ENCODE measurements around the gene ENPP3. TPM values are rescaled to one million over a fixed set of nuclear protein-coding genes. Genes with fewer than 3 reads are reported as not detected.
"Not testable (repeated sequence)": the region's sequence is repeated elsewhere in the genome, so short reads cannot be mapped to it uniquely, and the experiment has no call there.

Gene ENPP3
- polyA plus RNA-seq, 1 donor: 43.7 TPM

- Histone ChIP-seq H3K27ac (ENCODE audit: low read length) (no peak overlapping the region), H3K4me1 (ENCODE audit: control insufficient read depth, insufficient read depth, low read length) (no peaks in the 10 kb centered on the region), H3K36me3 (ENCODE audit: control insufficient read depth, insufficient read depth, low read length) (no peaks in the 10 kb centered on the region), H3K27me3 (ENCODE audit: control insufficient read depth, insufficient read depth, low read length) (no peaks in the 10 kb centered on the region), H3K4me3 (ENCODE audit: low read length) (no peak overlapping the region), H3K9me3 (ENCODE audit: control insufficient read depth, low read depth, low read length) (no peaks in the 10 kb centered on the region)
- WGBS (ENCODE audit: insufficient coverage, low lambda C conversion rate): no CpG with 5 or more reads among the region's 7 CpGs
- DNase-seq: no peak
Measured at GRCh38 chr6:131747821-131748353, 110.8 kb downstream of the ENPP3 start.

GRCh38 chr6:131749023-131749422 is 111.9 kb downstream of the ENPP3 start:
- no peak overlapping the region for H3K27ac ChIP-seq (ENCODE audit: low read length)
- WGBS (ENCODE audit: insufficient coverage, low lambda C conversion rate): 100% methylated on average over 1 of the region's 7 CpGs
- no peaks in the 10 kb centered on the region for H3K36me3 ChIP-seq (ENCODE audit: control insufficient read depth, insufficient read depth, low read length)
- no peak overlapping the region for H3K4me3 ChIP-seq (ENCODE audit: low read length)
- H3K27me3 ChIP-seq (ENCODE audit: control insufficient read depth, insufficient read depth, low read length): no peaks in the 10 kb centered on the region
- H3K9me3 ChIP-seq (ENCODE audit: control insufficient read depth, low read depth, low read length): no peaks in the 10 kb centered on the region
- no peaks in the 10 kb centered on the region for H3K4me1 ChIP-seq (ENCODE audit: control insufficient read depth, insufficient read depth, low read length)
- no peak for DNase-seq

GRCh38 chr6:131751012-131751715 is 114.1 kb downstream of the ENPP3 start:
- H3K36me3 ChIP-seq (ENCODE audit: control insufficient read depth, insufficient read depth, low read length); H3K27ac ChIP-seq (ENCODE audit: low read length); H3K4me3 ChIP-seq (ENCODE audit: low read length); H3K27me3 ChIP-seq (ENCODE audit: control insufficient read depth, insufficient read depth, low read length); DNase-seq; H3K4me1 ChIP-seq (ENCODE audit: control insufficient read depth, insufficient read depth, low read length); H3K9me3 ChIP-seq (ENCODE audit: control insufficient read depth, low read depth, low read length): not testable (repeated sequence)
- WGBS (ENCODE audit: insufficient coverage, low lambda C conversion rate): 60% methylated on average over 1 of the region's 10 CpGs

- no peak overlapping the region for H3K27ac ChIP-seq (ENCODE audit: low read length)
- no peaks in the 10 kb centered on the region for H3K4me1 ChIP-seq (ENCODE audit: control insufficient read depth, insufficient read depth, low read length)
- H3K9me3 ChIP-seq (ENCODE audit: control insufficient read depth, low read depth, low read length): no peaks in the 10 kb centered on the region
- no peak for DNase-seq
- no peak overlapping the region for H3K4me3 ChIP-seq (ENCODE audit: low read length)
- no peaks in the 10 kb centered on the region for H3K36me3 ChIP-seq (ENCODE audit: control insufficient read depth, insufficient read depth, low read length)
- no peaks in the 10 kb centered on the region for H3K27me3 ChIP-seq (ENCODE audit: control insufficient read depth, insufficient read depth, low read length)
- 100% methylated on average over 1 of the region's 1 CpG for whole genome bisulfite sequencing (ENCODE audit: insufficient coverage, low lambda C conversion rate)
Measured at GRCh38 chr6:131754088-131754487, 117.0 kb downstream of the ENPP3 start.

- Histone ChIP-seq H3K27ac (ENCODE audit: low read length) (no peak overlapping the region), H3K36me3 (ENCODE audit: control insufficient read depth, insufficient read depth, low read length) (no peaks in the 10 kb centered on the region), H3K27me3 (ENCODE audit: control insufficient read depth, insufficient read depth, low read length) (no peaks in the 10 kb centered on the region), H3K9me3 (ENCODE audit: control insufficient read depth, low read depth, low read length) (no peaks in the 10 kb centered on the region), H3K4me1 (ENCODE audit: control insufficient read depth, insufficient read depth, low read length) (no peaks in the 10 kb centered on the region), H3K4me3 (ENCODE audit: low read length) (no peak overlapping the region)
- no peak for DNase-seq
- WGBS (ENCODE audit: insufficient coverage, low lambda C conversion rate): 92% methylated on average over 2 of the region's 9 CpGs
Measured at GRCh38 chr6:131754715-131755567, 117.8 kb downstream of the ENPP3 start.

- H3K4me1 ChIP-seq (ENCODE audit: control insufficient read depth, insufficient read depth, low read length): no peaks in the 10 kb centered on the region
- no peak overlapping the region for H3K4me3 ChIP-seq (ENCODE audit: low read length)
- H3K27ac ChIP-seq (ENCODE audit: low read length): no peak overlapping the region
- no peaks in the 10 kb centered on the region for H3K9me3 ChIP-seq (ENCODE audit: control insufficient read depth, low read depth, low read length)
- 100% methylated on average over 2 of the region's 3 CpGs for WGBS (ENCODE audit: insufficient coverage, low lambda C conversion rate)
- H3K27me3 ChIP-seq (ENCODE audit: control insufficient read depth, insufficient read depth, low read length): no peaks in the 10 kb centered on the region
- no peak for DNase-seq
- no peaks in the 10 kb centered on the region for H3K36me3 ChIP-seq (ENCODE audit: control insufficient read depth, insufficient read depth, low read length)
Measured at GRCh38 chr6:131755597-131755996, 118.5 kb downstream of the ENPP3 start.

- no peaks in the 10 kb centered on the region for H3K9me3 ChIP-seq (ENCODE audit: control insufficient read depth, low read depth, low read length)
- no peaks in the 10 kb centered on the region for H3K4me1 ChIP-seq (ENCODE audit: control insufficient read depth, insufficient read depth, low read length)
- H3K27ac ChIP-seq (ENCODE audit: low read length): no peak overlapping the region
- no peaks in the 10 kb centered on the region for H3K27me3 ChIP-seq (ENCODE audit: control insufficient read depth, insufficient read depth, low read length)
- DNase-seq: no peak
- no peak overlapping the region for H3K4me3 ChIP-seq (ENCODE audit: low read length)
- no CpG with 5 or more reads among the region's 2 CpGs for WGBS (ENCODE audit: insufficient coverage, low lambda C conversion rate)
- no peaks in the 10 kb centered on the region for H3K36me3 ChIP-seq (ENCODE audit: control insufficient read depth, insufficient read depth, low read length)
Measured at GRCh38 chr6:131756039-131756438, 118.9 kb downstream of the ENPP3 start.

GRCh38 chr6:131758920-131759319 is 121.8 kb downstream of the ENPP3 start:
- Histone ChIP-seq H3K36me3 (ENCODE audit: control insufficient read depth, insufficient read depth, low read length) (no peaks in the 10 kb centered on the region), H3K27me3 (ENCODE audit: control insufficient read depth, insufficient read depth, low read length) (no peaks in the 10 kb centered on the region), H3K4me1 (ENCODE audit: control insufficient read depth, insufficient read depth, low read length) (no peaks in the 10 kb centered on the region), H3K27ac (ENCODE audit: low read length) (no peak overlapping the region), H3K9me3 (ENCODE audit: control insufficient read depth, low read depth, low read length) (no peaks in the 10 kb centered on the region), H3K4me3 (ENCODE audit: low read length) (no peak overlapping the region)
- DNase-seq: no peak
- 100% methylated on average over 1 of the region's 4 CpGs for WGBS (ENCODE audit: insufficient coverage, low lambda C conversion rate)

GRCh38 chr6:131761060-131761761 is 124.1 kb downstream of the ENPP3 start:
- Histone ChIP-seq H3K9me3 (ENCODE audit: control insufficient read depth, low read depth, low read length) (no peaks in the 10 kb centered on the region), H3K36me3 (ENCODE audit: control insufficient read depth, insufficient read depth, low read length) (no peaks in the 10 kb centered on the region), H3K27ac (ENCODE audit: low read length) (no peak overlapping the region), H3K4me3 (ENCODE audit: low read length) (no peak overlapping the region), H3K27me3 (ENCODE audit: control insufficient read depth, insufficient read depth, low read length) (no peaks in the 10 kb centered on the region), H3K4me1 (ENCODE audit: control insufficient read depth, insufficient read depth, low read length) (peaks cover 11% of the 10 kb centered on the region)
- WGBS (ENCODE audit: insufficient coverage, low lambda C conversion rate): 80% methylated on average over 3 of the region's 6 CpGs
- DNase-seq: no peak

GRCh38 chr6:131761762-131762067 is 124.6 kb downstream of the ENPP3 start:
- WGBS (ENCODE audit: insufficient coverage, low lambda C conversion rate): 100% methylated on average over 1 of the region's 1 CpG
- no peak for DNase-seq
- H3K9me3 ChIP-seq (ENCODE audit: control insufficient read depth, low read depth, low read length): no peaks in the 10 kb centered on the region

More at GRCh38 chr6:131761762-131762067, 124.6 kb downstream of the ENPP3 start:
- Histone ChIP-seq H3K4me1 (ENCODE audit: control insufficient read depth, insufficient read depth, low read length) (peaks cover 11% of the 10 kb centered on the region), H3K4me3 (ENCODE audit: low read length) (no peak overlapping the region), H3K27me3 (ENCODE audit: control insufficient read depth, insufficient read depth, low read length) (no peaks in the 10 kb centered on the region), H3K36me3 (ENCODE audit: control insufficient read depth, insufficient read depth, low read length) (no peaks in the 10 kb centered on the region), H3K27ac (ENCODE audit: low read length) (no peak overlapping the region)

Measured in large intestine (tissue), 3 donors.